DMS53 treated with DMSO at 0.1 percent for 48 hours (cell line): ENCODE measurements around the gene ADORA2B.
"Not testable (repeated sequence)": the region's sequence is repeated elsewhere in the genome, so short reads cannot be mapped to it uniquely, and the experiment has no call there.

Experiments used
- DNase-seq: peaks from one replicate; lab custom pipeline; 2025; ENCODE audit not compliant: unreplicated experiment; lab: John Stamatoyannopoulos, UW

The ADORA2B gene

GRCh38 chr17:15979013-15979412 is 34.1 kb downstream of the ADORA2B start:
- not testable (repeated sequence) for DNase-seq

GRCh38 chr17:15981208-15981607 is 36.3 kb downstream of the ADORA2B start:
- DNase-seq = no peak

- no peak for DNase-seq
Observed at GRCh38 chr17:15981646-15982580, 37.0 kb downstream of the ADORA2B start.

- no peak for DNase-seq
Observed at GRCh38 chr17:15996322-15996721, 51.4 kb downstream of the ADORA2B start.

- DNase-seq = no peak
Observed at GRCh38 chr17:15998031-15998562, 53.2 kb downstream of the ADORA2B start.

GRCh38 chr17:15999141-15999973 is 54.4 kb downstream of the ADORA2B start, which contains the start of the genes TTC19 and ZSWIM7:
TSS of gene TTC19 (plus strand) at chr17:15999824. CDS start at chr17:15999849, 25 bp downstream.
TSS of gene ZSWIM7 (minus strand) at chr17:15999704. CDS start at chr17:15999594, 110 bp downstream.
- DNase-seq = peak; percentile 83

GRCh38 chr17:15999974-16000827 is 55.3 kb downstream of the ADORA2B start:
- DNase-seq = no peak

- no peak for DNase-seq
Observed at GRCh38 chr17:16001226-16001897, 56.4 kb downstream of the ADORA2B start.

- DNase-seq = no peak
Observed at GRCh38 chr17:16002708-16003260, 57.9 kb downstream of the ADORA2B start.

GRCh38 chr17:16003841-16004240 is 58.9 kb downstream of the ADORA2B start:
- no peak for DNase-seq

- no peak for DNase-seq
Observed at GRCh38 chr17:16005636-16006035, 60.7 kb downstream of the ADORA2B start.

GRCh38 chr17:16007439-16007838 is 62.5 kb downstream of the ADORA2B start:
- DNase-seq = no peak

- peak; percentile 28 for DNase-seq
Observed at GRCh38 chr17:16013943-16014407, 69.0 kb downstream of the ADORA2B start.

GRCh38 chr17:16019347-16019746 is 74.4 kb downstream of the ADORA2B start:
- no peak for DNase-seq

- DNase-seq = no peak
Observed at GRCh38 chr17:16023881-16024280, 79.0 kb downstream of the ADORA2B start.

GRCh38 chr17:16025202-16025601 is 80.3 kb downstream of the ADORA2B start:
- no peak for DNase-seq
